Fibroblast of mammary gland (primary cell): ENCODE measurements around the gene LPP.

Source experiments
- DNase-seq: peaks from one replicate; pipeline ENCODE4 v3.0.0-alpha.2; 2010; ENCODE audit warnings: low read depth
- H3K4me3 ChIP-seq: 2 replicates; pipeline ENCODE4 v1.5.1; 2011; ENCODE audit warnings: low read depth, mild to moderate bottlenecking, low read length, moderate library complexity; ENCODE audit not compliant: control insufficient read depth
- TF ChIP-seq, protein P1 (sequence below): conservative IDR thresholded peaks from 2 replicates; pipeline ENCODE4 v1.5.1; 2011; ENCODE audit warnings: low read depth, low read length, inconsistent platforms; ENCODE audit not compliant: control insufficient read depth, insufficient read depth

The LPP gene

DNA sequence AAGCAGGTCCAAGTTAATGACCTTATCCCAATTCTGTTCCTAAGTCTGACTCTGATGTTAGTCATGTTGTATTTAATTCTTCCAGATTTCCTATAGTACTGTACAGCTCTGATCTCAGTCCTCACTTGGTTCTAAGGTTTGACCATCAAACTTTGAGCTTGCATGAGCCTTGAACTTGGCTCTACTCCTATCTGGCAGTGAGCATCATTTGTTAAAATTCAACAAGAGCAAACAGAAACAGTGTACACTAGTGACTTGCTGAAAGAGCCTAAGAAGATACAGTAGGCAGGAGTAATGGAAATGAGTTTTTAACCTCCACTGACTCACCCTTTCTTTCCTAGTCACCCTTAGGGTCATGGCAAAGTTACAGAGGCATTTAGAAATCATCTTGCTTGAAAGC lies 566.7 kb downstream of the LPP start:
- DNase-seq, result peak; percentile 80
- no peak overlapping the region for H3K4me3 ChIP-seq
- TF ChIP-seq, protein P1, sequence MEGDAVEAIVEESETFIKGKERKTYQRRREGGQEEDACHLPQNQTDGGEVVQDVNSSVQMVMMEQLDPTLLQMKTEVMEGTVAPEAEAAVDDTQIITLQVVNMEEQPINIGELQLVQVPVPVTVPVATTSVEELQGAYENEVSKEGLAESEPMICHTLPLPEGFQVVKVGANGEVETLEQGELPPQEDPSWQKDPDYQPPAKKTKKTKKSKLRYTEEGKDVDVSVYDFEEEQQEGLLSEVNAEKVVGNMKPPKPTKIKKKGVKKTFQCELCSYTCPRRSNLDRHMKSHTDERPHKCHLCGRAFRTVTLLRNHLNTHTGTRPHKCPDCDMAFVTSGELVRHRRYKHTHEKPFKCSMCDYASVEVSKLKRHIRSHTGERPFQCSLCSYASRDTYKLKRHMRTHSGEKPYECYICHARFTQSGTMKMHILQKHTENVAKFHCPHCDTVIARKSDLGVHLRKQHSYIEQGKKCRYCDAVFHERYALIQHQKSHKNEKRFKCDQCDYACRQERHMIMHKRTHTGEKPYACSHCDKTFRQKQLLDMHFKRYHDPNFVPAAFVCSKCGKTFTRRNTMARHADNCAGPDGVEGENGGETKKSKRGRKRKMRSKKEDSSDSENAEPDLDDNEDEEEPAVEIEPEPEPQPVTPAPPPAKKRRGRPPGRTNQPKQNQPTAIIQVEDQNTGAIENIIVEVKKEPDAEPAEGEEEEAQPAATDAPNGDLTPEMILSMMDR, result no peak

DNA sequence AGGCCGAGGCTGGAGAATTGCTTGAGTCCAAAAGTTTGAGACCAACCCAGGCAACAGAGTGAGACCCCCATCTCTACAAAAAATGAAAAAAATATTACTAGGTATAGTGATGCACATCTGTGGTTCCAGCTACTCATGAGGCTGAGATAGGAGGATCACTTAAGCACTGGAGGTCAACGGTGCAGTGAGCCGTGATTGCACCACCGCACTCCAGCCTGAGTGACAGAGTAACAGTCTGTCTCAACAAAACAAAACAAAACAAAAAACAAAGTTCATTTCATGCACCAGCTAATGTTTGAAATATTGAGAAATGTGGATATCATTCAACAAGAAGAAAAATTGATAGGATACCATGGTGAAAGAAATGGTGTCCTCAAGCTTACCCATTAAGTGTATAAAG lies 567.4 kb downstream of the LPP start:
- no peak for DNase-seq
- no peak overlapping the region for H3K4me3 ChIP-seq
- TF ChIP-seq, protein P1, result no peak

DNA sequence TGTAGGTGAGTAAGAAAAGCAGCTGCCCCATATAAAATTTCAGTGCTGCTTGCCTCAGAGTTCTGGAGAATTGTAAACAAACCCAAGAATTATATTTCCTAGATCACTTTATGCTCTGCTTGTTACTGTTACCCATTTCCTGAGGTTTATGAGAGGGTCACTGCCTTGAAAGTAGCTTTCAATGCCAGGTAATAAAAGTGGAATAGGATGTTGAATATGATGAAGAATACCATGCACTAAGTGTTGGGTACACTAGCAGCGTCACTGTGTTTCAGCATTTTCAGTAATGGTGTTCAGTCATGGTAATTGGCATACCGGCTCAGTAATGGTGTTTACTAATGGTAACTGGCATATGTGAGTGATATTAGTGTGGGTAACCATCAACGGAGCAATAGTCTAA lies 568.0 kb downstream of the LPP start:
- no peak for DNase-seq
- TF ChIP-seq, protein P1, result no peak
- H3K4me3 ChIP-seq, result no peak overlapping the region

DNA sequence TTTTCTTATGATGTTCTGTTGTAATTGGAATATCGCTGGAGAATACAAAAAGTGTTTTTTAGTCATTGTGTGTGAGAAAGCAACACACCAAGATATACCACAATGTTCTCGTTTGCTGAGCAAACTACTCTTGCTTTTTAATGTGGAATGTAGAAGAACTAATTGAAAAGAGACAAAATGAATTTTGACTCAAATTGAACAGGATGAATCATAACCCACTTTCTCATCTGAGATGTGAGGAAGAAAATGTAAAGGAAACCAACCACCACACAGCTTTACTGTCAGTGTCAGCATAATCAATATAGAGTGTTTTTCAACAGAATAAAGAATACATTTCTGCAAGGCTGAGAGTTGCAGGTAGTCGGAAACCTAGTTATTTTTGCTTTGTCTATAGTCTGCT lies 569.0 kb downstream of the LPP start:
- TF ChIP-seq, protein P1, result no peak
- no peak overlapping the region for H3K4me3 ChIP-seq
- no peak for DNase-seq

DNA sequence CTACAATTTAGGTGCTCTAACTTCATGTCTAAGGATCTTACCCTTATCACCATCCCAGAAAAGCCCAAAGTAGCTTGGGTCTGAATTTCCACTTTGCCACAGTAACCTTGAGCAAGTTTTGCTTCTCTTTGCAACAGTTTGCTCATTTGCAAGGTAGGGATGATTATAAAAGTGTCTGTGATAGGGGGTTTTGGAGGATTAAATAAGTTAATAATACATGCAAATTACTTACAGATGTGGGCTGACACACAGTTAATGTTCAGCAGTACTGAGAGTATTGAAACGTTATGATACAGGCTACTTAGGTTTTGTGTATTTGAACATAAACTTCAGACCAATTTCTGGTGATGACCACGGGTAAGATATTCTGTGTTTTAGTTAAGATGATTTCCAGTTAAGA lies 573.1 kb downstream of the LPP start:
- TF ChIP-seq, protein P1, result no peak
- DNase-seq, result no peak
- H3K4me3 ChIP-seq, result no peak overlapping the region

DNA sequence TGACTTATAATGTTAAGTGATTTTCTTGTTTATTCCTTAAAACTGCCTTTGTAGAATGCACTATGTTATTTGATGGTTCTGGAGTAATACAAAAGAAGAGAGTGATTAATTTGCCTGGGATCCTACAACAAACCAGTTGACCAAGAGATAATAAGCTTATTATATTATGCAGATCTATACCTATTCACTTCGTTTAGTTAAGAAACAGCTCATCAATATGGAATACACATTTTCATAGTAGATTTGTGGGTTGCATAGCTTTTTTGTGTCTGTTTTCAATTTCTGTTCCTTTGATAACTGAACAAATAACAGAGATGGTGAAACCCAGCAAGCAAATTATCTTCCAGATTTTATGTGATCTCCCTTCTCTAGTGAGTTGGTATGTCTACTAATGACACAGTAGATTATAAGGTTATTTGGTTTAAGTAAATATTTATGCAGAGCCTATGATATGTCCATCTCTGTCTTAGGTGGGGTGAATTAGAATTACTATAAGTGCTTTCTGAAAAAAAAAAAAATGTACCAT lies 574.5 kb downstream of the LPP start:
- DNase-seq, result no peak
- TF ChIP-seq, protein P1, result no peak

DNA sequence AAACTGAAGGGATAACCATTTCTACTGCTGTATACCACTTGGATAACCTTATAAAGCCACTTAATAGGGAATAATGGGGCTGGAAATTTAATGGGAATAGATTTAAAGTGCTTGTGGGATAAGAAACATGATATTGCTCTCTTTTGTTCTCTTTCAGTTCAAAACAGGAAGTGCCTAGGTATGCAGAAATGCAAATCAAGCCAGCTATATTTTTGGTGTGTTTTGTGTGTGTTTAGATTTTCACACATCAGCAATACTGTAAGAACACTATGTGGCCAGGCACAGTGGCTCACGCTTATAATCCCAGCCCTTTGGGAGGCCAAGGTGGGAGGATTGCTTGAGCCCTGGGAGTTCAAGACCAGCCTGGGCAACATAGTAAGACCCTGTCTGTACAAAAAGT lies 575.5 kb downstream of the LPP start:
- H3K4me3 ChIP-seq, result no peak overlapping the region
- no peak for DNase-seq
- TF ChIP-seq, protein P1, result no peak

More for the DNA sequence above, 574.5 kb downstream of the LPP start:
- no peak overlapping the region for H3K4me3 ChIP-seq
